Neuronal stem cell (in vitro differentiated cells): ENCODE data around the gene GPR39.

ENCODE experiments used
- DNase-seq: peaks from one replicate; pipeline ENCODE4 v3.0.0-alpha.2; 2013; ENCODE audit warnings: low spot score
- H2AFZ ChIP-seq: one replicate; pipeline ENCODE4 v1.6.1; 2013; ENCODE audit warnings: mild to moderate bottlenecking, low read length, inconsistent platforms
- H2AK5ac ChIP-seq: 2 replicates; pipeline ENCODE4 v1.6.1; 2013; ENCODE audit warnings: low read depth, mild to moderate bottlenecking, inconsistent platforms, low read length, moderate library complexity, mixed read lengths
- H2BK120ac ChIP-seq: 2 replicates; pipeline ENCODE4 v1.6.1; 2013; ENCODE audit warnings: low read depth, mild to moderate bottlenecking, inconsistent platforms, low read length, moderate library complexity, mixed read lengths
- H2BK12ac ChIP-seq: one replicate; pipeline ENCODE4 v1.6.1; 2013; ENCODE audit warnings: low read length, inconsistent platforms
- H2BK15ac ChIP-seq: 2 replicates; pipeline ENCODE4 v1.6.1; 2013; ENCODE audit warnings: mild to moderate bottlenecking, low read length, inconsistent platforms, mixed read lengths
- H2BK5ac ChIP-seq: one replicate; pipeline ENCODE4 v1.6.1; 2013; ENCODE audit warnings: inconsistent platforms, mild to moderate bottlenecking, low read length, moderate library complexity
- H3K14ac ChIP-seq: one replicate; pipeline ENCODE4 v1.6.1; 2013; ENCODE audit warnings: low read length, inconsistent platforms
- H3K18ac ChIP-seq: 2 replicates; pipeline ENCODE4 v1.6.1; 2013; ENCODE audit warnings: low read length, inconsistent platforms
- H3K23ac ChIP-seq: 2 replicates; pipeline ENCODE4 v1.6.1; 2013; ENCODE audit warnings: low read depth, mild to moderate bottlenecking, mixed read lengths, low read length, inconsistent platforms; ENCODE audit not compliant: poor library complexity
- H3K27ac ChIP-seq: replicated peaks from 3 replicates; pipeline ENCODE4 v1.5.1; 2013; ENCODE audit warnings: low read length, inconsistent platforms
- H3K27me3 ChIP-seq, 3 experiments: 2 replicates each; pipeline ENCODE4 v1.6.1; 2013; ENCODE audit warnings: low read length in 3 of 3, mild to moderate bottlenecking in 2 of 3, inconsistent platforms in 1 of 3, low read depth in 1 of 3, mixed read lengths in 1 of 3, moderate library complexity in 1 of 3; ENCODE audit not compliant: control insufficient read depth in 3 of 3, insufficient read depth in 3 of 3
- H3K36me3 ChIP-seq, 2 donors: replicated peaks in 1 of 2; 2 replicates each; pipeline ENCODE4 v1.6.1; 2013; ENCODE audit warnings: low read length in 2 of 2; ENCODE audit not compliant: control insufficient read depth in 2 of 2, insufficient read depth in 2 of 2
- H3K4ac ChIP-seq: 2 replicates; pipeline ENCODE4 v1.6.1; 2013; ENCODE audit warnings: inconsistent platforms, mild to moderate bottlenecking, low read length, moderate library complexity
- H3K4me1 ChIP-seq, 2 donors: 1 replicate in 1 of 2; 2 replicates in 1 of 2; pipeline ENCODE4 v1.6.1; 2013; ENCODE audit warnings: low read length in 2 of 2, low read depth in 1 of 2; ENCODE audit not compliant: control insufficient read depth in 2 of 2, insufficient read depth in 1 of 2
- H3K4me2 ChIP-seq: one replicate; pipeline ENCODE4 v1.6.1; 2013; ENCODE audit warnings: mild to moderate bottlenecking, low read length, inconsistent platforms; ENCODE audit not compliant: insufficient read depth, poor library complexity, severe bottlenecking
- H3K4me3 ChIP-seq, 2 donors: 2 replicates each; pipeline ENCODE4 v1.5.1; 2013; ENCODE audit warnings: low read length in 2 of 2, mild to moderate bottlenecking in 2 of 2, inconsistent platforms in 1 of 2, moderate library complexity in 1 of 2
- H3K79me1 ChIP-seq: one replicate; pipeline ENCODE4 v1.6.1; 2013; ENCODE audit warnings: low read depth, mild to moderate bottlenecking, inconsistent platforms, low read length, moderate library complexity
- H3K9ac ChIP-seq: one replicate; pipeline ENCODE4 v1.6.1; 2013; ENCODE audit warnings: mild to moderate bottlenecking, low read depth, low read length, inconsistent platforms; ENCODE audit not compliant: poor library complexity
- H3K9me3 ChIP-seq, 2 donors: replicated peaks in 1 of 2; 2 replicates each; pipeline versions ENCODE3 to v1.6.1; 2013; ENCODE audit warnings: low read length in 2 of 2, mild to moderate bottlenecking in 2 of 2, inconsistent platforms in 1 of 2, low read depth in 1 of 2, mixed read lengths in 1 of 2, moderate library complexity in 1 of 2; ENCODE audit not compliant: control insufficient read depth in 2 of 2, insufficient read depth in 1 of 2
- H4K8ac ChIP-seq: one replicate; pipeline ENCODE4 v1.6.1; 2013; ENCODE audit warnings: low read depth, mild to moderate bottlenecking, inconsistent platforms, low read length, moderate library complexity
- H4K91ac ChIP-seq: one replicate; pipeline ENCODE4 v1.6.1; 2013; ENCODE audit warnings: low read length, low read depth, mild to moderate bottlenecking, inconsistent platforms; ENCODE audit not compliant: poor library complexity
- WGBS, 2 donors: extraction: QIAGEN DNeasy Blood & Tissue Kit; methylation state at CpG; one replicate each; pipeline ENCODE4 v1.1.7; 2013; ENCODE audit warnings: missing lambda C conversion rate in 2 of 2, mixed read lengths in 1 of 2; ENCODE audit not compliant: insufficient read length in 2 of 2, insufficient replicate concordance in 1 of 2; ENCODE audit errors: extremely low coverage in 2 of 2; 5-methylcytosine and 5-hydroxymethylcytosine counted together

Gene GPR39

GRCh38 chr2:132540166-132540565, 123.6 kb downstream of the GPR39 start:
- H2BK5ac ChIP-seq = no peak overlapping the region
- no peak overlapping the region for H3K14ac ChIP-seq
- WGBS, 2 donors = no CpG with 5 or more reads among the region's 4 CpGs
- H2AK5ac ChIP-seq = no peak overlapping the region
- no peak for DNase-seq
- no peak overlapping the region for H2AFZ ChIP-seq
- no peaks in the 10 kb centered on the region for H3K79me1 ChIP-seq
- H2BK120ac ChIP-seq = no peak overlapping the region
- H3K9ac ChIP-seq = no peak overlapping the region
- H2BK15ac ChIP-seq = no peak overlapping the region
- H3K27ac ChIP-seq = no peak overlapping the region
- no peak overlapping the region for H3K4me2 ChIP-seq
- H3K9me3 ChIP-seq = peaks cover 6 to 32% of the 10 kb centered on the region in 2 donors
- no peak overlapping the region for H3K4ac ChIP-seq
- no peak overlapping the region for H4K8ac ChIP-seq
- H3K36me3 ChIP-seq = no peaks in the 10 kb centered on the region
- peaks cover 0 to 6% (median 0%) of the 10 kb centered on the region in 3 experiments for H3K27me3 ChIP-seq
- no peak overlapping the region for H4K91ac ChIP-seq
- H3K23ac ChIP-seq = no peak overlapping the region
- H2BK12ac ChIP-seq = no peak overlapping the region
- H3K18ac ChIP-seq = peak overlapping the region; percentile 45
- H3K4me3 ChIP-seq = no peak overlapping the region
- H3K4me1 ChIP-seq = peaks cover 2 to 4% of the 10 kb centered on the region in 2 donors

GRCh38 chr2:132542953-132543569, 126.5 kb downstream of the GPR39 start:
- H3K14ac ChIP-seq = no peak overlapping the region
- no peak overlapping the region for H3K23ac ChIP-seq
- no peak overlapping the region for H2AK5ac ChIP-seq
- DNase-seq = no peak
- H3K18ac ChIP-seq = no peak overlapping the region
- no CpG with 5 or more reads among the region's 4 CpGs for WGBS, 2 donors
- H3K9ac ChIP-seq = no peak overlapping the region
- no peak overlapping the region for H4K8ac ChIP-seq
- peaks cover 4 to 6% of the 10 kb centered on the region in 2 donors for H3K4me1 ChIP-seq
- H2BK12ac ChIP-seq = no peak overlapping the region
- H3K4me2 ChIP-seq = no peak overlapping the region
- no peak overlapping the region for H2BK5ac ChIP-seq
- H3K79me1 ChIP-seq = no peaks in the 10 kb centered on the region
- H3K27me3 ChIP-seq = peaks cover 0 to 6% (median 0%) of the 10 kb centered on the region in 3 experiments
- no peak overlapping the region for H4K91ac ChIP-seq
- H3K27ac ChIP-seq = peak overlapping the region; percentile 30
- no peak overlapping the region for H3K4ac ChIP-seq
- peaks cover 6 to 32% of the 10 kb centered on the region in 2 donors for H3K9me3 ChIP-seq
- no peaks in the 10 kb centered on the region for H3K36me3 ChIP-seq
- no peak overlapping the region for H2BK15ac ChIP-seq
- H2BK120ac ChIP-seq = no peak overlapping the region
- H3K4me3 ChIP-seq = no peak overlapping the region
- no peak overlapping the region for H2AFZ ChIP-seq

GRCh38 chr2:132544006-132544630, 127.5 kb downstream of the GPR39 start:
- Histone ChIP-seq H2AK5ac (peak overlapping the region; percentile 74), H3K23ac (no peak overlapping the region), H3K36me3 (no peaks in the 10 kb centered on the region), H4K8ac (no peak overlapping the region), H3K4me2 (no peak overlapping the region), H3K79me1 (no peaks in the 10 kb centered on the region), H3K14ac (no peak overlapping the region), H3K4me1 (peaks cover 2 to 6% of the 10 kb centered on the region in 2 donors), H2BK120ac (no peak overlapping the region), H4K91ac (no peak overlapping the region), H2BK15ac (peak overlapping the region; percentile 54), H2BK12ac (no peak overlapping the region), H3K9ac (peak overlapping the region; percentile 17), H3K27me3 (peaks cover 0 to 6% (median 0%) of the 10 kb centered on the region in 3 experiments), H3K4ac (no peak overlapping the region), H3K27ac (no peak overlapping the region), H3K4me3 (no peak overlapping the region), H3K9me3 (peaks cover 6 to 32% of the 10 kb centered on the region in 2 donors), H2BK5ac (no peak overlapping the region), H2AFZ (no peak overlapping the region), H3K18ac (peak overlapping the region; percentile 80)
- no peak for DNase-seq
- WGBS, 2 donors = no CpG with 5 or more reads among the region's 1 CpG

DNA sequence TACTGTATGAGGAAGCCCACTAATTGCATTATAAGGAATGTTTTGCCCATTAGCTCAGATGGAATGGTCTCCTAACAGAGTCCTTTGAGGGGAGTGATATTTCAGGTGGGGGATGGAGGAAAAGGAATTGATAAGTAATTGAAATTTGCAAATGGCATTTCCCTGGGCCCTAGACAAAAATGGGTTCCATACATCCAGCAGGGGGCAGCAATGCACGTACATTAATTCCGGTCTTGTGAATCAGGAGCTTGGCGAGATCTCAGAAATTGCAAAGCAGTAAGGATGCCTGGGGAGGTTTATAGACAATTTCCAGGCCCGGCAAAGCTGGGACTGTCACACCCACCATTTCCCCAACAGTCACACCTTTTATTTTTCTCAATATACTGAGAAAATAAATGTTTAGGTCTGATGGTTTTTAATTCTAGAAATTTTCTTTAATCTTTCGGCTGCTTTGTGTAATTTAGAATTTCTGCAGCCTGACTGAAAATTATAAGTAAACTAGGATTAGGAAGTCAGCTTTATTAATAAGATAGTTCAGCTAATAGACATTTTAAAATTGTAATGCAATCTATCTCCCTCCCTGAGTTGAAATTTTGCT, 130.6 kb downstream of the GPR39 start:
- H3K14ac ChIP-seq = no peak overlapping the region
- H2BK12ac ChIP-seq = no peak overlapping the region
- DNase-seq = peak; percentile 69
- no CpG with 5 or more reads among the region's 5 CpGs for WGBS, 2 donors
- H2AFZ ChIP-seq = no peak overlapping the region
- no peak overlapping the region for H3K23ac ChIP-seq
- no peaks in the 10 kb centered on the region for H3K79me1 ChIP-seq
- H3K18ac ChIP-seq = no peak overlapping the region
- peaks cover 0 to 6% of the 10 kb centered on the region in 2 donors for H3K4me1 ChIP-seq
- no peak overlapping the region for H3K4me3 ChIP-seq
- no peak overlapping the region for H4K91ac ChIP-seq
- no peaks in the 10 kb centered on the region for H3K27me3 ChIP-seq
- no peaks in the 10 kb centered on the region for H3K36me3 ChIP-seq
- H3K9ac ChIP-seq = no peak overlapping the region
- H4K8ac ChIP-seq = no peak overlapping the region
- H3K27ac ChIP-seq = no peak overlapping the region
- H2BK120ac ChIP-seq = no peak overlapping the region
- no peak overlapping the region for H2BK15ac ChIP-seq
- peaks cover 6 to 30% of the 10 kb centered on the region in 2 donors for H3K9me3 ChIP-seq
- no peak overlapping the region for H3K4me2 ChIP-seq
- H3K4ac ChIP-seq = no peak overlapping the region
- H2AK5ac ChIP-seq = no peak overlapping the region
- no peak overlapping the region for H2BK5ac ChIP-seq
